SU-DHL-6 (cell line): ENCODE results near the gene INTS1.

Experiments used
- H2AFZ ChIP-seq: fragments of 200-600 bp; sonication (generic); 2 replicates; pipeline ENCODE4 v1.6.1; 2014; ENCODE audit warnings: low read depth, mild to moderate bottlenecking, moderate library complexity, mixed read lengths, antibody characterized with exemption, low read length; ENCODE audit not compliant: severe bottlenecking
- H3F3A ChIP-seq: fragments of 200-600 bp; shearing (Covaris generic); 2 replicates; pipeline ENCODE4 v1.6.0; 2016; ENCODE audit warnings: antibody characterized with exemption, mild to moderate bottlenecking; ENCODE audit not compliant: insufficient read depth
- H3K27ac ChIP-seq: fragments of 200-600 bp; sonication (generic); 2 replicates; pipeline ENCODE4 v1.5.1; 2016; ENCODE audit warnings: low read depth, mild to moderate bottlenecking, low read length, moderate library complexity, mixed read lengths
- H3K27me3 ChIP-seq: fragments of 200-600 bp; sonication (generic), shearing (Covaris generic); 2 replicates; pipeline ENCODE4 v1.6.0; 2014; ENCODE audit warnings: mild to moderate bottlenecking, low read length
- H3K36me3 ChIP-seq: fragments of 200-600 bp; sonication (generic); 2 replicates; pipeline ENCODE4 v1.6.1; 2014; ENCODE audit warnings: mild to moderate bottlenecking, low read length, mixed read lengths
- H3K4me2 ChIP-seq: fragments of 300-600, 200-600 bp; shearing (Covaris generic), sonication (generic); 2 replicates; pipeline ENCODE4 v1.6.0; 2014; ENCODE audit warnings: low read length, low read depth, mild to moderate bottlenecking; ENCODE audit not compliant: poor library complexity, severe bottlenecking
- H3K4me3 ChIP-seq: fragments of 200-600 bp; sonication (generic); 2 replicates; pipeline ENCODE4 v1.5.1; 2014; ENCODE audit warnings: antibody characterized with exemption, low read length, mild to moderate bottlenecking, mixed read lengths; ENCODE audit not compliant: insufficient read depth, poor library complexity, severe bottlenecking
- H3K79me2 ChIP-seq: fragments of 200-600 bp; sonication (generic); 2 replicates; pipeline ENCODE4 v1.6.1; 2014; ENCODE audit warnings: mild to moderate bottlenecking, low read length, moderate library complexity; ENCODE audit not compliant: insufficient read depth
- H3K9ac ChIP-seq: fragments of 200-600 bp; sonication (generic); 2 replicates; pipeline ENCODE4 v1.7.0; 2014; ENCODE audit warnings: mild to moderate bottlenecking, low read length
- H3K9me2 ChIP-seq: fragments of 200-600 bp; sonication (generic); replicated peaks from 2 replicates; pipeline ENCODE4 v1.6.1; 2014; ENCODE audit warnings: low read length; ENCODE audit not compliant: insufficient read depth
- H3K9me3 ChIP-seq: fragments of 200-600 bp; sonication (generic); 2 replicates; pipeline ENCODE4 v1.6.1; 2014; ENCODE audit warnings: low read length, mixed read lengths; ENCODE audit not compliant: insufficient read depth
- H4K20me1 ChIP-seq: fragments of 200-600 bp; sonication (generic); 2 replicates; pipeline ENCODE4 v1.6.1; 2014; ENCODE audit warnings: low read depth, mild to moderate bottlenecking, antibody characterized with exemption, low read length, moderate library complexity, mixed read lengths
- EZH2phosphoT487 ChIP-seq: fragments of 200-600 bp; sonication (generic), shearing (Covaris generic); conservative IDR thresholded peaks from 2 replicates; pipeline ENCODE4 v1.6.1; 2018; ENCODE audit warnings: mild to moderate bottlenecking, antibody characterized with exemption, low read length, moderate library complexity, mixed read lengths
- TF ChIP-seq, protein P1 (sequence below): fragments of 200-600 bp; sonication (generic); IDR thresholded peaks from one replicate; pipeline ENCODE4 v1.5.1; 2017; ENCODE audit warnings: antibody characterized with exemption, mild to moderate bottlenecking, low read length, moderate library complexity; ENCODE audit not compliant: insufficient read depth, poor library complexity, severe bottlenecking

The INTS1 gene

GRCh38 chr7:1535701-1536454 is 31.7 kb upstream of the INTS1 start:
- Histone ChIP-seq H3K79me2 (peaks cover 70% of the 10 kb centered on the region), H3K27ac (no peak overlapping the region), H3K9me2 (no peaks in the 10 kb centered on the region), H3F3A (0 out of 2 replicates have a peak, but pooled peaks cover 5% of the 10 kb centered on the region), H3K9me3 (no peaks in the 10 kb centered on the region), H3K9ac (no peak overlapping the region), H2AFZ (no peak overlapping the region), H3K4me3 (no peak overlapping the region), H3K27me3 (no peaks in the 10 kb centered on the region), H3K4me2 (no peak overlapping the region), H3K36me3 (no peaks in the 10 kb centered on the region), H4K20me1 (peaks cover 5% of the 10 kb centered on the region; the same call in 1 of the 2 replicates)
- TF ChIP-seq, protein P1, sequence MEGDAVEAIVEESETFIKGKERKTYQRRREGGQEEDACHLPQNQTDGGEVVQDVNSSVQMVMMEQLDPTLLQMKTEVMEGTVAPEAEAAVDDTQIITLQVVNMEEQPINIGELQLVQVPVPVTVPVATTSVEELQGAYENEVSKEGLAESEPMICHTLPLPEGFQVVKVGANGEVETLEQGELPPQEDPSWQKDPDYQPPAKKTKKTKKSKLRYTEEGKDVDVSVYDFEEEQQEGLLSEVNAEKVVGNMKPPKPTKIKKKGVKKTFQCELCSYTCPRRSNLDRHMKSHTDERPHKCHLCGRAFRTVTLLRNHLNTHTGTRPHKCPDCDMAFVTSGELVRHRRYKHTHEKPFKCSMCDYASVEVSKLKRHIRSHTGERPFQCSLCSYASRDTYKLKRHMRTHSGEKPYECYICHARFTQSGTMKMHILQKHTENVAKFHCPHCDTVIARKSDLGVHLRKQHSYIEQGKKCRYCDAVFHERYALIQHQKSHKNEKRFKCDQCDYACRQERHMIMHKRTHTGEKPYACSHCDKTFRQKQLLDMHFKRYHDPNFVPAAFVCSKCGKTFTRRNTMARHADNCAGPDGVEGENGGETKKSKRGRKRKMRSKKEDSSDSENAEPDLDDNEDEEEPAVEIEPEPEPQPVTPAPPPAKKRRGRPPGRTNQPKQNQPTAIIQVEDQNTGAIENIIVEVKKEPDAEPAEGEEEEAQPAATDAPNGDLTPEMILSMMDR = no peak
- TF ChIP-seq EZH2phosphoT487 = no peak

DNA sequence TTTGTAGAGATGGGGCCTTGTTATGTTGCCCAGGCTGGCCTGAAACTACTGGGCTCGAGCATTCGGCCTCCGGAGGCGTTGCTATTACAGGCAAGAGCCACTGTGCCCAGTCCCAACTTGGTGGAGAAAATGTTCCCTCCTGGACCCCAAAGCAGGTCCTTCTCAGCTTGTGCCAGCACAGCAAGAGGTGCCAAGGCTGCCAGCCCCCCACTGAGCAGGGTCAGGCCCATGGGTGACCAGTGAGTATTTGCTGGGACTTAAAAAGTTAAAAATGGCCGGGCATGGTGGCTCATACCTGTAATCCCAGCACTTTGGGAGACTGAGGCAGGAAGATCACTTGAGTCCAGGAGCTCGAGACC is 30.9 kb upstream of the INTS1 start:
- Histone ChIP-seq H4K20me1 (peaks cover 5% of the 10 kb centered on the region; the same call in 1 of the 2 replicates), H3K27ac (no peak overlapping the region), H3K9ac (no peak overlapping the region), H2AFZ (no peak overlapping the region), H3K4me2 (no peak overlapping the region), H3K27me3 (no peaks in the 10 kb centered on the region), H3K79me2 (peaks cover 70% of the 10 kb centered on the region), H3K9me3 (no peaks in the 10 kb centered on the region), H3F3A (0 out of 2 replicates have a peak, but pooled peaks cover 5% of the 10 kb centered on the region), H3K36me3 (no peaks in the 10 kb centered on the region), H3K4me3 (no peak overlapping the region), H3K9me2 (no peaks in the 10 kb centered on the region)
- TF ChIP-seq EZH2phosphoT487 = no peak
- TF ChIP-seq, protein P1 = no peak

- H3K9me3 ChIP-seq = no peaks in the 10 kb centered on the region
- H3K27ac ChIP-seq = no peak overlapping the region
- H3K36me3 ChIP-seq = no peaks in the 10 kb centered on the region
- no peak overlapping the region for H3K4me2 ChIP-seq
- no peak overlapping the region for H2AFZ ChIP-seq
- no peaks in the 10 kb centered on the region for H3K27me3 ChIP-seq
- H4K20me1 ChIP-seq = peaks cover 5% of the 10 kb centered on the region; the same call in 1 of the 2 replicates
- peaks cover 70% of the 10 kb centered on the region for H3K79me2 ChIP-seq
- no peak overlapping the region for H3K9ac ChIP-seq
- 0 out of 2 replicates have a peak, but pooled peaks cover 5% of the 10 kb centered on the region for H3F3A ChIP-seq
- TF ChIP-seq EZH2phosphoT487 = no peak
- no peaks in the 10 kb centered on the region for H3K9me2 ChIP-seq
- no peak overlapping the region for H3K4me3 ChIP-seq
Measured at GRCh38 chr7:1534330-1535099, 30.3 kb upstream of the INTS1 start.
